Jurkat, Clone E6-1 (cell line): Measurements from ENCODE around the gene ASNS.

Experiments used
- DNase-seq: peaks from one replicate; pipeline ENCODE4 v3.0.0-alpha.2; 2011; ENCODE audit warnings: low read depth, low spot score
- H3K4me3 ChIP-seq: 2 replicates; pipeline ENCODE4 v1.5.1; 2011; ENCODE audit warnings: mild to moderate bottlenecking, low read length, control low read depth, moderate library complexity

ASNS gene

GRCh38 chr7:97845622-97846203 is 26.5 kb downstream of the ASNS start:
- H3K4me3 ChIP-seq, result no peak overlapping the region
- peak; percentile 18 for DNase-seq

GRCh38 chr7:97844036-97844435 is 28.2 kb downstream of the ASNS start:
- DNase-seq, result no peak
- no peak overlapping the region for H3K4me3 ChIP-seq

GRCh38 chr7:97842772-97843345 is 29.3 kb downstream of the ASNS start:
- no peak for DNase-seq
- no peak overlapping the region for H3K4me3 ChIP-seq

GRCh38 chr7:97842006-97842405 is 30.2 kb downstream of the ASNS start:
- no peak overlapping the region for H3K4me3 ChIP-seq
- no peak for DNase-seq

GRCh38 chr7:97835296-97836138 is 36.7 kb downstream of the ASNS start:
- H3K4me3 ChIP-seq, result no peak overlapping the region
- DNase-seq, result peak; percentile 55

- no peak for DNase-seq
- no peak overlapping the region for H3K4me3 ChIP-seq
Measured at GRCh38 chr7:97819161-97819560, 53.0 kb downstream of the ASNS start.

- H3K4me3 ChIP-seq, result no peak overlapping the region
- no peak for DNase-seq
Measured at GRCh38 chr7:97818066-97818663, 54.0 kb downstream of the ASNS start.
